Measurements from ENCODE around the gene CT45A7.
"Not testable (repeated sequence)": the region's sequence is repeated elsewhere in the genome, so short reads cannot be mapped to it uniquely, and the experiment has no call there.

Gene CT45A7, protein sequence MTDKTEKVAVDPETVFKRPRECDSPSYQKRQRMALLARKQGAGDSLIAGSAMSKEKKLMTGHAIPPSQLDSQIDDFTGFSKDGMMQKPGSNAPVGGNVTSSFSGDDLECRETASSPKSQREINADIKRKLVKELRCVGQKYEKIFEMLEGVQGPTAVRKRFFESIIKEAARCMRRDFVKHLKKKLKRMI

DNA sequence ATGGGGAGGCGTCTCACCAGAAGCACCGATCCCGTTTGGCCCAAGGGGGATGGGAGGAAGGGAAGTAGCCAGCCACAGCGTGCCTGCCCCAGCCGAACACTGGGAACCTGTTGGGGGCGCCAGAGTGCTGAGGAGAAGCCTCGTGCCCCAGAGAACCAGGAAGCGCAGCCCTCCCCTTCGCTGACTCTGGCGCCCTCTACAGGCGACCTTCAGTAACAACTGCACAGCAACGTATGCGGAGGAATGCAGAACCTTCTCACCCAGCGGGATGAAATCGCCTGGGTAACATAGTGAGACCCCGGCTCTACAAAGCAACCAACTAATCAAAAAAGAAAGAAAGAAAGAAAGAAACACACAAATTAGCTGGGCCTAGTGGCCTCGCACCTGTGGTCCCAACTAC, at the start of gene CT45A7:
TSS of gene CT45A7 (minus strand) at position 101 of the 400 bp plus-strand sequence. CDS start 3,747 bp downstream, outside the sequence.
- not testable (repeated sequence) for DNase-seq

DNA sequence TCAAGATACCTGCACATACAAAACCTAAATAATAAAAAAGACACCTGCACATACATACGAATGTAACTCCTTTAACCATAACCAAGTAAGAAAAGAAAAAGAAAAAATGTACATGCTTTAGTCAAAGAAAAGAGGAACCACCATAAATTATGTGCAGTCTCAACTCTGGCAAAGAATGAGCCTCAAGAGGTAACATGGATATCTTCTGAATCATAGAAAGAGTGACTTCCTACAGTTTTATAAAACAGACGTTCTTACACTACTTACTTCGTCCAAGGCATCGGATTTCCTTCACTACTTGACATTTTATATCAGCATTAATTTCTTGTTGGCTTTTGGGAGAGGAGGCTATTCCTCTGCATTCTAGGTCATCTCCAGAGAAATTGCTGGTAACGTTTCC, 45.7 kb upstream of the CT45A7 start:
- DNase-seq = not testable (repeated sequence)

DNA sequence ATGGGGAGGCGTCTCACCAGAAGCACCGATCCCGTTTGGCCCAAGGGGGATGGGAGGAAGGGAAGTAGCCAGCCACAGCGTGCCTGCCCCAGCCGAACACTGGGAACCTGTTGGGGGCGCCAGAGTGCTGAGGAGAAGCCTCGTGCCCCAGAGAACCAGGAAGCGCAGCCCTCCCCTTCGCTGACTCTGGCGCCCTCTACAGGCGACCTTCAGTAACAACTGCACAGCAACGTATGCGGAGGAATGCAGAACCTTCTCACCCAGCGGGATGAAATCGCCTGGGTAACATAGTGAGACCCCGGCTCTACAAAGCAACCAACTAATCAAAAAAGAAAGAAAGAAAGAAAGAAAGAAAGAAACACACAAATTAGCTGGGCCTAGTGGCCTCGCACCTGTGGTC, 34.6 kb upstream of the CT45A7 start, which contains the start of gene CT45A9:
TSS of gene CT45A9 (minus strand) at position 101 of the 400 bp plus-strand sequence. CDS start 3,751 bp downstream, outside the sequence.
- not testable (repeated sequence) for DNase-seq

DNA sequence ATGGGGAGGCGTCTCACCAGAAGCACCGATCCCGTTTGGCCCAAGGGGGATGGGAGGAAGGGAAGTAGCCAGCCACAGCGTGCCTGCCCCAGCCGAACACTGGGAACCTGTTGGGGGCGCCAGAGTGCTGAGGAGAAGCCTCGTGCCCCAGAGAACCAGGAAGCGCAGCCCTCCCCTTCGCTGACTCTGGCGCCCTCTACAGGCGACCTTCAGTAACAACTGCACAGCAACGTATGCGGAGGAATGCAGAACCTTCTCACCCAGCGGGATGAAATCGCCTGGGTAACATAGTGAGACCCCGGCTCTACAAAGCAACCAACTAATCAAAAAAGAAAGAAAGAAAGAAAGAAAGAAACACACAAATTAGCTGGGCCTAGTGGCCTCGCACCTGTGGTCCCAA, 17.4 kb upstream of the CT45A7 start, which contains the start of gene CT45A8:
TSS of gene CT45A8 (minus strand) at position 101 of the 400 bp plus-strand sequence. CDS start 3,755 bp downstream, outside the sequence.
- not testable (repeated sequence) for DNase-seq

DNA sequence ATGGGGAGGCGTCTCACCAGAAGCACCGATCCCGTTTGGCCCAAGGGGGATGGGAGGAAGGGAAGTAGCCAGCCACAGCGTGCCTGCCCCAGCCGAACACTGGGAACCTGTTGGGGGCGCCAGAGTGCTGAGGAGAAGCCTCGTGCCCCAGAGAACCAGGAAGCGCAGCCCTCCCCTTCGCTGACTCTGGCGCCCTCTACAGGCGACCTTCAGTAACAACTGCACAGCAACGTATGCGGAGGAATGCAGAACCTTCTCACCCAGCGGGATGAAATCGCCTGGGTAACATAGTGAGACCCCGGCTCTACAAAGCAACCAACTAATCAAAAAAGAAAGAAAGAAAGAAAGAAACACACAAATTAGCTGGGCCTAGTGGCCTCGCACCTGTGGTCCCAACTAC, 17.2 kb downstream of the CT45A7 start, which contains the start of gene CT45A2:
TSS of gene CT45A2 (minus strand) at position 101 of the 400 bp plus-strand sequence. CDS start 3,747 bp downstream, outside the sequence.
- not testable (repeated sequence) for DNase-seq

DNA sequence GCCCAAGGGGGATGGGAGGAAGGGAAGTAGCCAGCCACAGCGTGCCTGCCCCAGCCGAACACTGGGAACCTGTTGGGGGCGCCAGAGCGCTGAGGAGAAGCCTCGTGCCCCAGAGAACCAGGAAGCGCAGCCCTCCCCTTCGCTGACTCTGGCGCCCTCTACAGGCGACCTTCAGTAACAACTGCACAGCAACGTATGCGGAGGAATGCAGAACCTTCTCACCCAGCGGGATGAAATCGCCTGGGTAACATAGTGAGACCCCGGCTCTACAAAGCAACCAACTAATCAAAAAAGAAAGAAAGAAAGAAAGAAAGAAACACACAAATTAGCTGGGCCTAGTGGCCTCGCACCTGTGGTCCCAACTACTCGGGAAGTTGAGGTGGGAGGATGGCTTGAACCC, 34.4 kb downstream of the CT45A7 start, which contains the start of gene CT45A6:
TSS of gene CT45A6 (minus strand) at position 101 of the 400 bp plus-strand sequence. CDS start 3,794 bp downstream, outside the sequence.
- not testable (repeated sequence) for DNase-seq

DNA sequence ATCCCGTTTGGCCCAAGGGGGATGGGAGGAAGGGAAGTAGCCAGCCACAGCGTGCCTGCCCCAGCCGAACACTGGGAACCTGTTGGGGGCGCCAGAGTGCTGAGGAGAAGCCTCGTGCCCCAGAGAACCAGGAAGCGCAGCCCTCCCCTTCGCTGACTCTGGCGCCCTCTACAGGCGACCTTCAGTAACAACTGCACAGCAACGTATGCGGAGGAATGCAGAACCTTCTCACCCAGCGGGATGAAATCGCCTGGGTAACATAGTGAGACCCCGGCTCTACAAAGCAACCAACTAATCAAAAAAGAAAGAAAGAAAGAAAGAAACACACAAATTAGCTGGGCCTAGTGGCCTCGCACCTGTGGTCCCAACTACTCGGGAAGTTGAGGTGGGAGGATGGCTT, 51.7 kb downstream of the CT45A7 start, which contains the start of gene CT45A5:
TSS of gene CT45A5 (minus strand) at position 101 of the 400 bp plus-strand sequence. CDS start 3,774 bp downstream, outside the sequence.
- not testable (repeated sequence) for DNase-seq
